Left forelimb (tissue), 1 donor: Measurements from ENCODE around the gene SSC5D.
A peak's percentile ranks its signal among the peaks of the same experiment; 100 is the strongest.
"Not testable (repeated sequence)": the region's sequence is repeated elsewhere in the genome, so short reads cannot be mapped to it uniquely, and the experiment has no call there.

Experiments
- DNase-seq: peaks from one replicate; pipeline ENCODE4 v3.0.0-alpha.2; 2018; ENCODE audit warnings: low spot score

Gene SSC5D

DNA sequence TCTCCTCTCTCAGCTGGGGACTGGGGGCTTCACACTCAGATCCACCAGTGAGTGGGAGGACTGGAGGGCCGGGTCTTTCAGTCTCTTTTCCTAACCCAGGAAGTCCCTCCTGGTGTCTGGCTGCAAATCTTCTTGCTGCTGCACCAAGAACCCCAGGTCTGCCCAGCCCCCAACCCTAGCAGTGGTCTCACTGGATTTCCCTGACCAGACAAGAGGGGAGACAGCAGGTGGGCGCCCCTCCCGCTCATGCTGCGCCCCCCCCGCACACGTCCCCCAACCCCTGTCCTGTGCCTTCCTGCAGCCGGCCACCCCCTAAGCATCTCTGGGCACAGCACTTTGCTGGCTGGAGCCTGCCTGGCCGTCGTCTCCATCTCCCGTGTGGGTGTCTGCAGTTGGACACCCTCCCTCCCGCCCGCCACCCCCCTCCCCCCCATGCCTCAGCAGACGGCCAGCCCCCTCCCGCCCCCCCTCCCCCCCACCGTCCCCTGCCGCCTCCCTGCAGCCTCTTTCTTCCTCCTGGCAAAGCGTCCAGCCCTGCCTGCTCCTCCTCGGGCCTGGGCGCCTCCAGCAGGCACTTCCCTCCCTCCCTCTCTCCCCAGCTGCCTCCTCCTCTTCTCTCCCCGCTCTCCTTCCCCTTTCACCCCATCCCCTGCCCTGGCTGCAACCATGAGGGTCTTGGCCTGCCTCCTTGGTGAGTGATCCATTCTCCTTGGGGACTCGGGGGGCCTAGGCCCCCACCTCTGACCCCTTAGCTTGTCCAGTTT is at the start of gene SSC5D:
SSC5D (plus strand) TSS at position 513 of the 764 bp plus-strand sequence; CDS start at position 667, 154 bp downstream.
- DNase-seq = no peak

DNA sequence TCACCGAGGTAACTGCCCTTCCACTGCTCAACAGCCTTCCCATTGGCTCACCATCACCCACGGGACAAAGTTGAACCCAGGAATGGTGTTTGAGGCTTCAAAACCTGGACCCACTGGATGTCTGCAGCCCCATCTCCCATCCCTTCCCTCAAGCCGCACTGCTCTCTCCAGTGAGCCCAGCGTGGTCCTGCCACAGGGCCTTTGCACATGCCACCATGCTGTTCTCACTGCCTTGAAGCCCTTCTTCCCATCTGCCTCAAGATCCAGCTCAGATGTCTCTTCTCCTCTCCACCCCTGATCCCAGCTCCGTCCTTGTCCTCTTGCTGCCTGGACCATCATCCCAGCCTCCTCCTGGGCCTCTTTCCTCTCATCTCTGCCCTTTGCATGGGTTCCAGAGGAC is 49.2 kb upstream of the SSC5D start:
- no peak for DNase-seq

DNA sequence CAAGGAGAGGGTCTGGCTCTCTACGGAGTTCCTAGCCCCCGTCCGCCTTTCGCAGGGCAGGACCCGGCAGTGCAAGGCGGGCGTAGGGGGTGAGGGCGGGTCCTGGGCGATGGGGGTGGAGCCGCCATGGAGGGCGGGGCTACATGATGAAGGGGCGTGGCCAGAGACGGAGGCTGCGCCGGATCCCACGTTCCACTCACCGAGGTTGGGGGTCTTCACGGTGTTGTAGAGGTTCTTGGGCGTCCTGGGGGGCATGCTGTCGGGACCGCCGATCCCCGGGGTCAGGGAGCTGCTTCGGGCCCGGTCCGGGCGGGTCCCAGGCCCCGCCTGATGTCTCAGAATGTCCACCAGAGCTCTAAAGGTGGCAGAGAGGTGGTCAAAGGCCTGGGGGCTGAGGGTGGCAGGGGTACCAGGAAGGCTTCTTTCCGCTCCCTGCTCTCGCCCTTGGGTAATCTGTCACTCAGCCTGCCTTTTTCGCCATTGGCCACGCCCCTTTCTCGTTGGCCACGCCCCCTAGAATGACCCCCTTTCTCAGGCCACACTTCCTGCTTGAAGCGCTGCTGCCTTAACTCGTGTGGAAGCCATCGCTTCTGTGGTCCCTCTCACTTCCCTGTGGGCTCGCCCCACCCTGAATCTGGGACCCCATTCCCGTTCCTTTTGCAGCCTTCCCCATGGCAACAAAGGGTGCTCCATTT is 47.7 kb upstream of the SSC5D start:
- no peak for DNase-seq

DNA sequence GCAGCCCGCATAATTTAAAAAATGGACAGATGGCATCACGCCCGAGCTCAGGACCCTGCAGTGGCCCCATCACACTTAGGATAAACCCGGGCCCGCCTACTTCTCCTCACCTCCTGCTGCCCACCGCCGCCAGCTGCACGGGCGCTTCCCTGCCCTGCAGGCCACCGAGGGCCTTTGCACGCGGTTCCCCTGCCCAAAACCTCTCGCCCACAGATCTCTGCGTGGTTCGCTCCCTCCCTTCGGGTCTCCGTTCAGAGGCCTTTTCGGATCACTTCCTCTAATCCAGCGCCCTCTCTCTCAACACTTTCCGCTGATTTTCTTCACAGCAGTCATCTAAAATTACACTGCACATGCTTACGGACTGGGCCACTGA is 46.9 kb upstream of the SSC5D start:
- DNase-seq = no peak

DNA sequence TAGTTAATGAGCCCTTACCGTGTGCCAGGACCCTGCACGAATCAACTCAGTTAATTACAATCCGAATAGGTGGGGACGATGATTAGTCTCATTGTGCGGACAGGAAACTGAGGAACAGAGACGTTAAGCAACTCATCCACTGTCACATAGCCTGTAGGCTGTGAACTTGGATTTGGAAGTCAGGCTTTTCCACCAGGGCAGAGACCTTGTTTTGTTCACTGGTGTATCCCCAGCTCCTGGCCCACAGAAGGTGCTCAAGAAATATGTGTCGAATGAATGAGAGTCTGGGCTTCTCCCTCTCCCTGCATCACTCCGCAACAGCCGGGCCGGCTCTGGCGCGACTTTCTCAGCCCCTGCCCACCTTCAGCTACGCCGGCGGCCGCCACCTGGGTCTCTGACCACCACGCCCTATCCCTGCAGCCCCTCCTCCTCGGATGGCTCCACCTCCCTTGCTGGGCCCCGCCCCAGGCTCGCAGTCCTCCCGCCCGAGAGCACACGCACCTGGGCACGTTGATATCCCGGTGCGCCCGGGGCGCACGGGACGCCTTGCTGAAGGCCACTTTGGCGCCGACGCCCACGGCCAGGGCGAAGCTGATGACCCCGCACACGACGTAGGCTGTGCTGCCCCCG is 46.4 kb upstream of the SSC5D start:
- no peak for DNase-seq

DNA sequence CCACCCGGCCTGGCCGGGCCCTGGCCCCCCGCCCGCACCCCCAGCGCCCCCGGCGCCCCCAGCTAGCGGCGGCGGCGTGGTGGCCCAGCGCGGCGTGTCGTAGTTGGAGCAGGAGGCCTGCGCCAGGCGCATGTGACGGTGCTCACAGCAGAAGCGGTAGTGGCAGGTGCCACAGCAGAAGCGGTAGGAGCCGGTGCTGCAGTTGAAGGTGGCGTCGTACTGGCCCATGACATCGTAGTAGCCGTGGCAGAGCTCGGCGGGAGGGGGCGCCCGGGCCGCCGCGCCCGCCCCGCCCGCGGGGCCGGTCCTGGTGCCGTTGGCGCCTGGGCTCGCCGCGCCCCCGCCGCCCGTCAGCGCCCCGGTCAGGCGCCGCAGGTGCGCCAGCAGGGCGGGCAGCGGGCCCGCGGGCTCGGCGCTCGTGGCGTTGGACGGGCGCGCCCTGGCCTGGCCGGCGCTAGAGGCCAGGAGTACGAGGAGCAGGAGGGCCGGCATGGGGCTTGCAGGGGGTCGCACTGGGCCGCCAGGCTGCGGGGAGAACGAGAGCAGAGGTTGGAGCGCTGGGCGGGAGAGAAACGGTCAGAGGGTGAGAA is 45.8 kb upstream of the SSC5D start:
- DNase-seq = no peak

- DNase-seq = no peak
Observed at GRCh38 chr19:55443045-55443823, 45.0 kb upstream of the SSC5D start, which contains the start of gene SHISA7. TSS of gene SHISA7 (minus strand) at chr19:55443300. CDS start at chr19:55442863, 437 bp downstream.

GRCh38 chr19:55443824-55444480 is 44.3 kb upstream of the SSC5D start:
- no peak for DNase-seq

GRCh38 chr19:55444646-55445045 is 43.6 kb upstream of the SSC5D start:
- DNase-seq = no peak

DNA sequence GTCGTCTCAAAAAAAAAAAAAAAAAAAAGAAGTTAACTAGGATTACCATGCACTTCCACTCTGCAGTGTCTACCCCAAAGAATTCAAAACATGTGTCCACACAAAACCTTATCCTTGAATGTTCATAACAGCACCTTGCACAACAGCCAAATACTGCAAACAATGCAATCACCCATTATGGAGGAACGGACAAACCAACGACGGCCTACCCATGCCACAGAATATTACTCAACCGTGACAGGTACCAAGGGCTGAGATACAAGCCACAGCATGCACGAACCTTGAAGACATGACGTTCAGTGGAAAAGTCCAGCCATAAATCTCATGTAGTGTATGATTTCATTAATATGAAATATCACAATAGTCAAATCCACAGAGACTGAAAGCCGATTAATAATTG is 42.2 kb upstream of the SSC5D start:
- no peak for DNase-seq

GRCh38 chr19:55447421-55448174 is 40.6 kb upstream of the SSC5D start:
- no peak for DNase-seq

- not testable (repeated sequence) for DNase-seq
Observed at GRCh38 chr19:55448175-55448490, 40.1 kb upstream of the SSC5D start.

- DNase-seq = no peak
Observed at GRCh38 chr19:55449469-55449868, 38.8 kb upstream of the SSC5D start.

GRCh38 chr19:55451163-55451964 is 36.9 kb upstream of the SSC5D start:
- no peak for DNase-seq

- DNase-seq = no peak
Observed at GRCh38 chr19:55451965-55452748, 36.1 kb upstream of the SSC5D start.

- peak; percentile 96 for DNase-seq
Observed at GRCh38 chr19:55452749-55453346, 35.4 kb upstream of the SSC5D start.

DNA sequence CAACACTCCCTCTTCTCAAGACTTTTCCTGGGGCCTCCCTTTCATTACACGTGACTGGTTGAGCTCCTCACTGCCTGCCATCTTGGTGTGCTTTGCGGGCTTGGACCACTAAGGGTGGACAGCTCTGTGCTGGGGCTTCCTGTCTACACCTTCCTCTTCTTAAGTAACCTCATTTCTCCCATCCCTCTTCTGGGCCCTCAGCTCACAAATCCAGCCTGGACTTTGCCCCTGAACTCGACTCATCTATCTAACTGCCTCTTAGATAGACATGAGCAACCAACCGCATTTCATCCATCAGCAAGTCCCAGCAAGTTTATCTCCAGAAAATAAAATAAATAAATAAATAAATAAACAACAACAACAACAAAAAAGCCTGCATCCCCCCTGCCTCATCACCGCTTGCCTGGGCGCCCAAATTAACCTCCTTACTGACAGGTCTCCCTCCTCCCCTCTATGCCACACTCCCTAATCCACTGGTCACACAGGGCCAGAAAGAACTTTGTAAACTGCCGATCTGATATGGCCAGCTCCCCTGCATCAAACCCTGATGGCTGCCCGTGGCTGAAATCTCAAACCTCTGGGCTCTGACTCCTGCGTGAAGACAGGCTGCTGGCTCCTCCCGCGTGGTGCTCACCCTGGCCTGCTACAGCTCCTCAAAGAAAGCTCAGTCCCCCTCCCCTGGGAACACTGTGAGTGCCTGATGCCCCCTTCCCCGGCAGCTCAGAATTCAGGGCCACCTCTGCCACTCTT is 34.5 kb upstream of the SSC5D start:
- DNase-seq = no peak

- DNase-seq = no peak
Observed at GRCh38 chr19:55454787-55455243, 33.4 kb upstream of the SSC5D start.
